NCI-H1105 treated with DMSO at 0.1 percent for 48 hours (cell line): ENCODE data around the gene ZNF750.

Source experiments
- DNase-seq: peaks from one replicate; lab custom pipeline; 2025; lab: John Stamatoyannopoulos, UW

Gene ZNF750

DNA sequence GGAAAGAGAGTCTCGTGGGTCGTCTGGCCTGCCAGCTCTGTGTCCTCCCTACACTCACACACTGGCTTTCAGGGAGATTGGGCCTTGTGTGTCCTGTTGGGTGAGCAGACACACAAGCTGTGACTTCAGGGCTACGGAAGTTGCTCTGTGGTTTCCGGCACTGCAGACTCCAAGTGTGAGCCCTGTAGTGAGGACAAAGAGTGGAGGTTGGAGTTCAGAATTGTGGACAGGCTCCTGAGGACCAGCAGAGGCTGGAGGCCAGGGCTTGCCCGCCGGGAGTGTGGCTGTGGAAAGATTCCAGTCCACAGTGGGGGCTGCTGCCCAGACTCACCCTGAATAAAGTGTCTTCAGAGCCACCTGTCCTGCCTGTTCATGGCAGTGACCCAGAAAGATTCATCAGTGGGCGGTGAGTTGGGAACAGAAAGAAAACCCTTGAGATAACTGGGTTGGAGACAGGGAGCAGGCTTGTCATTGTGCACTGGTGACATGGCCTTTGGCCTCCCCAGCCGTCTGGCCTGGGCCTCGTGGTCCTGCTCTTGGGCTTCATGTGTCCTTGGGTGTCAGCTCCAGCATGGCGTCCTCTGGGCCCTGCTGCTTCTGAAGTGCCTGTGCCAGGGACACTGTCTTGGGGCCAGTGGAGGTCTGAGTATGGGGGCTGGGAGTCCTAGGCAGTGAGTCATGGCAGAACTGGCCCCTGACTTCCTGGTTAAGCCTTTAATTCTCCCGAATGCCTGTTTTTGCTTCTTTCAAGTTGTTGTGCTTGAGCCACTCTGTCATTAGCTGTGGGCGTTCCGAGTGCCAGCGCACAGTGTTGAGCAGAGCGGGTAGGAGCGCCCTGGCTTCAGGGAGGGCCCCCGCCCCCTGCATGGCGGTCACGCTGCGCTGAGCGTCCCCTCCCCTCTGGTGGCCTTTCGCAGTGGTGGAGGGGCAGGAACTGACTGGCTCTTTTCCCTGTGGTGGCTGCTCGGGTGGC, 19.9 kb upstream of the ZNF750 start:
- DNase-seq: no peak

DNA sequence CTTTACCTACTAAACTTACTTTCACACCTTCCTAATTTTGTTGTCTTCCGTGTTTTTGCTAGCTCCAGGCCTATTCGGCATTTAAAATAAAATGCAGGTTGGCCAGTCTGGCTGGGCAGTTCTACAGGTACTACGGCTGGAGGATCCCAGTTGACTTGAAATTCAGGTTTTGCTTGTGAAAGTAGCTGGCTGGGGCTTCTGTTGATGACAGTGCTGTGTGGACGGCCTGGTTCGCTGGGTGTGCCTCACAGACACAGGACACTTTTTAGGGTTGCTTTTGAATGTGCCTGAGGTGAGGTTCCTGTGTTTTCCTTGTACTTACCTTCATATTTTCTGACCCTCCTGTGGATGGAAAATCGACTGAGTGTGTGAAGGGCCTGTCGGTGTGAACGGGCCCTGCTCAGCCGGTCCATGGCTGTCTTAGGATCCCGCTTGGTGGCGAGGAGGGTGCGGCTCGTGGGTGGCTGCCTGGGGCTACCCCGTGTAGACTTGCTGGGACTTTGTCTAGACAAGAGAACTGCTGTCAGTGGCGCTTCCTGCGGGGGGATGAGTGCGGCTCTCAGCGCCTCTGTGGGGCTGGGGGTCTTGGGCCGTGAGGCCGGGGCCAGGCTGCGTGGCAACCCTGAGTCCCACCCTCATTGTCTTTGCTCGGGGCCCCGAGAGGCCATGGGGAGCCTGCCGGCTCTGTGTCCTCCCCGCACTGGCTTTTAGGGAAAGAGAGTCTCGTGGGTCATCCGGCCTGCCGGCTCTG, 18.7 kb upstream of the ZNF750 start:
- no peak for DNase-seq

DNA sequence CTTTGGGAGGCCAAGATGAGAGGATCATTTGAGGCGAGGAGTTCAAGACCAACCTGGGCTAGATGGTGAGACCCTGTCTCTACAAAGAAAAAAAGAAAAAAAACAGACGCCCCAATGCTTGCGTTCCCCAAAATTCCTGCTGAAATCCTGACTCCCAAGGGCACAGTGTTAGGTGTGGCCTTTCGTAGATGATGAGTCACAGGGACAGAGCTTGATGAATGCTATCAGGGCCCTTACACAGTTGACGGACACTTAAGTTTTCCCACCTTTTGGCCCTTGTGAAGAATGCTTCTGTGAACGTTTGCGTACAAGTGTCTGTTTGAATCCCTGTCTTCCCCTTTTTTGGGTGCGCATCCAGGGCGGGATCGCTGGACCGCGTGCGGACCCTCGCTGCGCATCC, 16.5 kb upstream of the ZNF750 start:
- no peak for DNase-seq

DNA sequence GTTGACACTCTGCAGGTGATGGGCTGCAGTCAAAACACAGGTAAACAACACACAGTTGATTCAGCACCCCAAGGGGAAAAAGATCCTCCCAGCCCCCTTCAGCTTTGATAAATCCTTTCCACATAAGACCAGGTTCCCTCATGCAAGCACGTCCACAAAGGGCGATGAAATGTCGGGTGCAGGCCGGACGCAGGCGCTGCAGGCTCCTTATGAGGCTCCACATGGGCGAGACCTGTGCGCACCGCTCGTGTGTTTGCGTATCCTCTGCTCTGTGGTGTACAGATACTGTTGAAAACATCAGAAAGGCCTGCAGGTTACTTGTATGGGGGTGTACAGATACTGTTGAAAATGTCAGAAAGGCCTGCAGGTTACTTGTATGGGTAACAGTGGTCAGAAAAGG, 14.4 kb upstream of the ZNF750 start:
- no peak for DNase-seq

DNA sequence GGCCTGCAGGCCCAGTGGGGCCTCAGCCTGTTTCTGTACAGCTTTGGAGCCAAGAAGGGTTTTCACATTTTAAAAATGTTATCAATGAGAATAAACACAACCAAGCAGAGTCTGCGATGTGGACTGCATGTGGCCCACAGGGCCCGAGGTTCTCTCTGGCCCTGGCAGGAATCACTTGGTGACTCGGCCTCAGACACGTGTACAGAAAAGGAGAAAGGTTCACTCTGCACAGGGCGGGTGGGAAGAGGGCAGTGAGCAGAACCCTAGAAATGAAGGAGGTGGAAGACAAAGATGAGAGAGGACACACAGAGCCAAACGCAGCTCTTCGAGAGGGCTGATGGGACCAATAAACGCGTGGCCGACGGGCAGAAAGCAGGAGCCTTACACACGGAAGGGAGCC, 11.6 kb upstream of the ZNF750 start:
- no peak for DNase-seq

DNA sequence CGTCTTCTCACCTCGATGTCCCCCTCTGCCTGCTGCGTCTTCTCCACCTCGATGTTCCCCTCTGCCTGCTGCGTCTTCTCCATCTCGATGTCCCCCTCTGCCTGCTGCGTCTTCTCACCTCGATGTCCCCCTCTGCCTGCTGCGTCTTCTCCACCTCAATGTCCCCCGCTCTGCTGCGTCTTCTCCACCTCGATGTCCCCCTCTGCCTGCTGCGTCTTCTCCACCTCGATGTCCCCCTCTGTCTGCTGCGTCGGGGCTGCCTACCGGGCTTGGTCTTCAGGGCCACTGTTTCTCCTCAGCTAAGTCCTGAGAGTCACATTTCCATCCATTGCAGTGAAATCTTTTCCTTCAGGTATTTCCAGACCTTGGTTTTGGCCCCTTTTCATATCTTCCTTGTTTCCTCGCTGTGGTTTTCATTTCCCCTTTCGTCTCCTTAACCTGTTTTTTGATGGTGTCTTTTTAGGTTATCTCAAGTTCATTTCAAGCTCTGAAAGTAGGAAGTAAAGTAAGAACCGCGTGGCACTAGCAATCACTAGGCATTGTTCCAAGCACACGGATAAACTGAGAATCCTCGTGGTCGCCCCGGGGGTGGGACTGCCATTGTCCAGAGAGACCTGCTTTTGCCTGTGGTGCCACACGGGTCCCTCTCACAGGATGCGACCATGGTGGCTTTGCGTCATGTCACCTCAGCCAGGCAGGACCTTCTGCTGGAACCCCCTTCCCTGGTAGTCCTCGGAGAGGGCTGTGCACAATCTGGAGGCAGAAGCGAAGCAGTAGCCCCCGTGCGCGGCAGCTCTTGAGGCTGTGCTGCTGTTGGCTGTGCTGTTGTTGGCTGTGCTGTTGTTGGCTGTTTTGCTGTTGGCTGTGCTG, 9.5 kb upstream of the ZNF750 start:
- DNase-seq: no peak

DNA sequence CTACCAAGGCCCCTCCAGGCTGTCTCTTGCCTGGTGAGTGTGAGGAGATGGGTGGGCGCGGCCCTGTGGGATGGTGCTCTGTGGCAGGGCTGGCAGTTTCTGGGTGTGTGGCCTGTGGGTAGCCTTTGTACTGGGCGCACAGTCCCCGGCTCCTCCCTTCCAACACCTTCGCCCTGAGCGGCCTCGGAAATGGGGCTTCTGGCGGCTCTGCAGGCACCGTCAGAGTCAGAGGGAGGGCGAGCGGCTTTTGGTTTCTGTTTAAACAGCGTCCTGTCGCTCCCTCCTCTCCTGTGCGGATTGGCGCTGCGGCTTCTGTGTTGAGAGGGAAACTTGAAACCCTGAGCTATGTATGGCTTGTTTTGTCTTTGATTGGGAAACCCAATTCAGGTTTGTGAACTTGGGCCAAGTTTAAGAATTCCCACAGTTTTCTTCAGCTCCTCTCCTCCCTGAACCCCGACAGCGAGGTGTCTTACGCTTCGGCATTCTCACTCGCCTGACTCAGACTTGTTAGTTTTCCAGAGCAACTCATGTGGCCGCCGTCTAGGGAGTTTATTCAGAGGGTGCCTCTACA, 8.3 kb upstream of the ZNF750 start:
- no peak for DNase-seq

DNA sequence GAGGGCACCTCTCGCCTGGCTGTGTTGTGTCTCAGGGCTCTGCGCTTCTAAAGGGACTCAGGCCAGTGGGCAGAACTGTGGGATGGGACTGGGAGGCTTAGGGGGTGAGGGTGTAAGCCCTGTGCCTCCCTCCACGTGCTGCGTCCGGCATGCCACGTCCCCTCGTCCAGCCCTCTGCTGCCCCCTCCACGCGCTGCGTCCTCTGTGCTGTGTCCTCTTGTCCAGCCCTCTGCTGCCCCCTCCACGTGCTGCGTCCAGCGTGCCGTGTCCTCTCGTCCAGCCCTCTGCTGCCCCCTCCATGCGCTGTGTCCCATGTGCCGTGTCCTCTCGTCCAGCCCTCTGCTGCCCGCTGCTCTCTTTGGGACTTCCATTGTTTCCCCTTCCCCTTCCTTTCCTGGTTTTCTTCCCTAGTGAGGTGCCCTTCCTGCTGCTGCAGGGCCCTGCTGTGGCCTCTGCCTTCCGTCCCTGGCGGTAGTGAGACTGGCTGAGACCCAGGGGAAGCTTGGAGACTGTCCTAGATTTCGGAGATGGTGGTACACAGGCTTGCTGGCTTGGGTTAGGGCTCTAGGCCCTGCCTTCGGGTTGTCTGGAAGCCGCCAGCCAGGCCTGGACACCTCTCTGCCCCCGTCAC, 6.4 kb upstream of the ZNF750 start:
- DNase-seq: no peak

DNA sequence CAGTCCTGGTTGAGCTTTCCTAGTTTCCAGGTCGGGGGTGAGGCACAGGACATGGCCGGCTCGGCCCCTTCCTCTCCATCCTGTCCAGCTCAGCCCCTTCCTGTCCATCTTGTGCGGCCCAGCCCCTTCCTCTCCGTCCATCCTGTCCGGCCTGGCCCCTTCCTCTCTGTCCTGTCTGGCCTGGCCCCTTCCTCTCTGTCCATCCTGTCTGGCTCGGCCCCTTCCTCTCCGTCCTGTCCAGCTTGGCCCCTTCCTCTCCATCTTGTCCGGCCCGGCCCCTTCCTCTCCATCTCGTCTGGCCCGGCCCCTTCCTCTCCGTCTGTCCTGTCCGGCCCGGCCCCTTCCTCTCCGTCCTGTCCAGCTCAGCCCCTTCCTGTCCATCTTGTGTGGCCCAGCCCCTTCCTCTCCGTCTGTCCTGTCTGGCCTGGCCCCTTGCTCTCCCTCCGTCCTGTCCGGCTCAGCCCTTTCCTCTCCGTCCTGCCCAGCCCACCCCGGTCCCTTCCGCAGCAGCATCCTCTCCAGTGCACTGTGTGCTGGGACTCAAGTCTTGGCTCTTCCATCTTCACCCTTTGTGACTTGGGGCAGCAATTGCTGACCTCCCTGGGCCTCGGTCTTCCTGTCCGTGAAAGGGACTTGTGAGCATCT, 5.5 kb upstream of the ZNF750 start:
- DNase-seq: no peak

DNA sequence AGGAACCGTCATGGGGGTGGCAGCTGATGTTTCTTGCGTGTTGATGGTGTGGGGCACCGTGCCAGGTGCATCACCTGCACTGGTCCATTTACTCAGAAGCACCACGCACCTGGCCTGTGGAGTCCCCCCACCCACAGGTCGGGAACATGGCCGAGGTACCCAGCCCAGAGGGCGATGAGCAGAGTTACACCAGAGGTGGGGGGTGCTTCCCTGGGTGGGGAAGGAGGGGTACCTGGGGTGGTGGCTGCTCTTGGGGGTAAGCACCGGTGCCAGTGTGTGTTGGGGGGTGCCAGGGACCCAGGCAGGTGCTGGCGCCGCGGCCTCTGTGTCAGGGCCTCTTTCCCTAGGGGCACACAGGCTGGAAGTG, 5.0 kb upstream of the ZNF750 start:
- no peak for DNase-seq

DNA sequence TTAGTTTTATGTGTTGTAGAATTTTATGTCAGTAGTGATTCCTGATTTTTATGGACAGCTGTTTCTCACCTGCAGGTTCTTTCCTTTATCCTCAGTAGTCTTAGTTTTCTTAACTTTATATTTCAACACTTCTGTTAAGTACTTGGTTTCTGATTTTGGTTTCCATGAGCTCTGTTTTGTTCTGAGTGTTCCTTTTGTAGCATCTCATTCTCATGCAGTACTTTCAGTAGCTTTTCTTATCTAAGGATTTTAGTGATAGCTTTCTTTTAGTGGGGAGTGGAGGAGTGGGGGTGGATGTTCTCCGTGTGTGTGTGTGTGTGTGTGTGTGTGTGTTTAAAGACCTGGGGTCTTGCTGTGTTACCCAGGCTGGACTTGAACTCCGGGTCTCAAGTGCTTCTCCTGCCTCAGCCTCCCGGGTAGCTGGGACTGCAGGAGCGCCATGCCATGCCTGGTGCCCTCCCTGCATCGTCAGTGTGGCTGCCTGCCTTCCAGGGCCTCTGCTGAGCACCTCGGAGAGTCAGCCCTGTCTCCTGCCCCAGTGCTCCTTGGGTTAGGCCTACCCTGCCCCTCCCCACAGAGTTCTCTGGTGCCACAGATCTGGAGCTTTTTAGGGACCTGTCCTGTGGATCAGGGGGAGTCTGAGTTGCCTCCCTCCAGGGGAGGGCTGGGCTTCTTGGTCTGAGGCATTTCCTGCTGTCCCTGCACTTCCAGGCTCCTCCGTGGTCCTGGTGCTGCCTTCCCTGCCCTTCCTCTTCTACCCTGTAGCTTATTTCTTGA, 4.3 kb upstream of the ZNF750 start:
- DNase-seq: no peak

DNA sequence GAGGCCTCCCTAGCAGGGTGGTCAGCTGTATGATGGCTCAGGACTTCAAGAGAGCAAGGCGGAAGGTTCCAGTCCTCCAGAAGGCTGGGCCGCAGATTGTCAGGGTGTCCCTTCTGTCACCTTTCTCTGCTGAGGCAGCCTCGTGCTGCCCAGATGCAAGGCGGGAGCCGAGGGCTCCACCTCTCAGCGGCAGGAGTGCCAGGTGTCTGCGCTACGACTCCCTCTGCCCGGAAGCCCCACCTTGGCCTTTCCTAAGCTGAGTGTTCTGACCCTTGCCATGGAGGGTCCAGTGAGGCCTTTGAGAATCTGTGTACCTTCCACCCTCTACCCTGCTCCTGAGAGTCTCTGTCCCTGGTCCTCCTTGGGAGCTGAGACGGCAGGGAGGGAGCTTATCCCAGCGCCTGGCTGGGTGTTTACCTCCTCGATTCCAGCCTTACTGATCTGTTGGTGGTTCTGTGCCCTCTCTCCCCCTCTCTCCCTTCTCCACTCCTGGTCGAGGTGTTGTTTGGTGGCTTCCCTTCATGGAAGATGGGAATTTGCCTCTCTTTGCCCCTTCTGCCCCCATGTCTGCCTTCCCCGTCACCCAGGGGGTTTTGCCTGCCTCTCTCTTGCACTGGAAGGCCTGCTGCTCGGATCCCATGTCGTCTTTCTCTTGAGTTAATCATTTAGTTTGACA, 2.2 kb upstream of the ZNF750 start:
- no peak for DNase-seq

DNA sequence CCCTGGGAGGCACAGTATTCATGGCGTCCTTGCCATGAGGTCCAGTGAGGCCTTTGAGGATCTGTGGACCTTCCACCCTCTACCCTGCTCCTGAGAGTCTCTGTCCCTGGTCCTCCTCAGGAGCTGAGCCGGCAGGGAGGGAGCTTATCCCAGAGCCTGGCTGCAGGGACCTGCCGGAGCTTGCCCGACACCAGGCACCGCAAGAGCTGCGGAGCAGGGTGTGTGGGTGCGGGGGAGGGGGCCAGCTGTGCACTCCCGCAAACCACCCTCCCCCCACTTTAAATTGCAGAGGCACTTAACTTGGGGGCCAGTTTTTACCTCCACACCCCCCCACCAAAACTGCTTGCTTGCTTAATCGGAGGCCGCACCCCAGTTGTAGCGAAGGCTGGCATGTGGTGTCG, 609 bp upstream of the ZNF750 start:
- DNase-seq: no peak

DNA sequence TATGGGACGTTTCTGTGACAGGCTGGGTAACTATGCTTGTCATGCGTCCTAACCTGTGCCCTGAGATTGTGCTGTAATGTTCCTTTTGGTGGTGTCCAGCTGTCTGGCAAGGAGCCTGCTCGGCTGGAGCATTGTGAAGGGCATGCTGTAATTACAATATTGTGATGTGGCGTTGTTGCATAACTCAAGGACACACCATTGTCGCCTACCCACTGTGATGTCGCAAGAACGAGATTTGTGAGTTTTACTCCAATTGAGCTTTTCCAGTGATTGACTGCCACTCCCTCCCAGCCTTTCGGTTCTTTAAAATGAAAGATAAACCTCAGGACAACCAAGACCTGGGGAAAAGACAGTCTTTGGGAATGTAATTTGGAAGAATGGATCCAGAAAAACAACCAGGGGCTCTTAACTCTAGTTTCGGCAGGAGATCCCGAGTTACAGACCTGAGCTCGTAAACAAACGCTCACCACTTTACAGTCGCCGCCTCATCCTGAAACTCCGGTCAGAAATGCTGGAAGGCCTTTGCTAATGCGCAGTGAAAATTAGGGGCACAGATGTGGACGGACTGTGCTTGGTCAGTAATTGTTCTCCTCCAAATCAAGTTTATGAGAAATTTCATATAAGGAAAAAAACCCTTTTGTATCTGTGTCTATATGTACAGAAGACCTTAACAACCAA, 1.3 kb downstream of the ZNF750 start:
- no peak for DNase-seq

DNA sequence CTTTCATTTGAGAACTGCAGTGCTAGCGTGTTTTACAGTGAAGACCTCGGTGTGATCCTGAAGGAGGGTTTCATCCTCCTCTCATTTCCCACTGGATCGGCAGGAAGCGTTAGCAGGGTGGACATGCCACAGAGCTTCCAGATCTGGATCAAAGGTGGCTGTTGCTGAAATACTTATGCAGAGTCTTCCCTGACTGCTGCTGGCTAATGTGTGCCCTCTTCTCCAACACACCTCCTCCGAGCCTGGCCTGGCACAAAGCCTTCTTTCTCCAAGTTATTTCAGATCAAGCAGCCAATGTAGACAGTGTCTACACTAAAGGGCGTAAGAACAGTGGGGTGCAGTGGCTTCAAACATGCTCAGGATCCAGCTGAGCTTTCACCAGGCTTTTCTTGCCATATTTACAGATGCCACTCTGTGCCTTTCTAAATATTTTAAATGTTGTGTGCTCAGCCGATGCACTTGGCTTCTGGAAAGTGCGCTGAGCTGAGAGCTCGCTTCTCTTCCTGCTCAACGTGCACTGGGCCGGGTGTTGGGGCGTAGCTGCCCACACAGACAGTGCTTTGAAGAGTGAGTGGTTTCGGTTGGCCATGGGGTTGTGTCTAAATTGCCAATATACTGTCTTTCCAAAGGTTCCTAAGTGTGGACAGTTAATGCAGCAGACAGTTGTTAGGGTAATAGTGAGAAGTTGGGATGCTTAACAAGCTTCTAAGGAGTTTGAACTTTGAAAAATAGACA, 2.1 kb downstream of the ZNF750 start:
- no peak for DNase-seq

DNA sequence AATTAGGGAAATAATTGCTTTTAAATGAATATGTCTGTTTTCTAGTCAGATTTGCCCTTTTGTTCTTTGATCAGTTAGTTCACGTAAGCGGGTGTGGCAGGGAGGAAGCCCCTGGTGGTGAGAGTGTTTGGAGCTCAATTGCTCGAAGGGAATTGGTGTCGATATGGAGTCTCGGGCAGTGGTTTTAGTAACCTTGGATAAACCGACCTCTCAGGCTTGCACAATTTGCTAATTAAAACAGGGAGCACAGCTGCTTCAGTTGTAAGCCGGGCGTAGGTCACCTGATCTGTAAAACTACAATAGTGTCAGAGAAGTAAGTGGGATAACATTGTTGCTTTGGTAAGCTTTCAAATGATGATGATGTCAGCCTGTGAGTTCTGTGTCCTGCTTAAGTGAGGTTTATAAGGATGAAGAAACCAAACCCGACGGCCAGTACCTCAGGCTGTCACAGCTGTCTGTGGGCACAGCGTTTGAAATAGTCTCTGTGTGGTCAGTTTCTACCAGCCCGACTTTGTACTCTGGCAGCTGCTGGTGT, 2.9 kb downstream of the ZNF750 start:
- DNase-seq: no peak

DNA sequence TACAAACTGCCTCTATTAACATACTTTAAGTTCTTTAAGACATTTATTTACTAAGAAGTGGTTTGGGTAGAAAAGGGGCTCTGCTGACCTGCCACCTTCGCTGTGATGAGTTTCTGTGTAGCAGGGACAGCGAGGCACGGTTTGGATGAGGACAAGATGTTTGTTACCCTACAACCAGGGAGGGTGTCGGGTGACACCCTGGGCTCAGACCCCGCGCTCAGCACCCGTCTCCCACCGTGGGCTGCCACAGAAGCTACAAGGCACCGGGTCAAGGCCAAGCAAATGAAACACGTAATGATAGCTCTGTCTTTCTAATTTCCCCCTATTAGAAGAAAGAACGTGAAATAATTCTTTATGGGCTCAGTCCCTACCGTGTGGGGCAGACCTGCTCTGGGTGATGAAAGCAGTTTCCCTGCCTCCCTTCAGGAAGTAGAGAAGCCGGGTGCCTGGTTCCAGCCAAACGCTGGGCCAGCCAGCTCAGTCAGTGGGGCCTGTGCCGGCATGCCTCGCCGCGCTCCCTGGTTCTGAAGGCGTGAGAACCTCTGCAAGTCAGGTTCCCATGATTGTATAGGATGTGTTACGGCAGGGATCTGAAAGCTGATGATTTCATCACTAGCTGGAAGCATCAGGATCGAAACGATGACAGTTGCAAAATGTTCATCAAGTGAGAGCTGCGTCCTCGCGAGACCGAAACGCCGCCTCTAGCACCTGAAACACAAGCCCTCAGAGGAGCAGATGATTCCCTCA, 3.9 kb downstream of the ZNF750 start:
- peak; percentile 28 for DNase-seq
